Mesenteric fat pad (tissue), 1 donor: ENCODE results near the gene DNPEP. TPM values are rescaled to one million over a fixed set of nuclear protein-coding genes. Genes with fewer than 3 reads are reported as not detected.

ENCODE experiments used
- DNase-seq: peaks from one replicate; pipeline ENCODE4 v3.0.0-alpha.2; 2020; ENCODE audit warnings: low spot score
- long read RNA-seq: library from polyadenylated mRNA; unstranded; transcript quantifications from one replicate; pipeline ENCODE4 v2.0.0, GENCODE V29; 2020
- total RNA-seq: library from RNA; stranded (reverse); fragmentation: NEBNext Ultra II Directional; extraction: Animal tissue kit (Norgen Biotek cat#: 25700); gene quantifications from one replicate; pipeline ENCODE4 v1.2.1, GENCODE V29; 2021
- donor health status: DM: yes; HTN: yes; CAD: no.

The DNPEP gene
- total RNA-seq = 78.6 TPM
- long read RNA-seq, transcript DNPEP-203 (15 exons, 1,657 nt) = minor isoform, 37 of 294 reads
- long read RNA-seq, transcript DNPEP-201 (15 exons, 2,425 nt) = major isoform, 165 of 294 reads
- long read RNA-seq, transcript DNPEP-217 (15 exons, 2,408 nt) = minor isoform, 14 of 294 reads
- long read RNA-seq, partial matches to known transcripts = 42 of 294 reads
- long read RNA-seq, other reads (novel, unspliced or antisense) = 35 of 294 reads

- DNase-seq = peak; percentile 98
Observed at GRCh38 chr2:219387306-219388120, at the start of gene DNPEP. Gene DNPEP (minus strand): TSS chr2:219387912. CDS start chr2:219387794, 118 bp downstream.

GRCh38 chr2:219437141-219437540 lies 49.4 kb upstream of the DNPEP start:
- no peak for DNase-seq

GRCh38 chr2:219436491-219436890 lies 48.8 kb upstream of the DNPEP start:
- DNase-seq = no peak

GRCh38 chr2:219435701-219436100 lies 48.0 kb upstream of the DNPEP start:
- no peak for DNase-seq

- DNase-seq = no peak
Observed at GRCh38 chr2:219434718-219435525, 47.2 kb upstream of the DNPEP start, which contains the start of gene SPEG. Gene SPEG (plus strand): TSS chr2:219434843. CDS start chr2:219434978, 135 bp downstream.

- no peak for DNase-seq
Observed at GRCh38 chr2:219434468-219434717, 46.7 kb upstream of the DNPEP start.

GRCh38 chr2:219433666-219434467 lies 46.2 kb upstream of the DNPEP start:
- DNase-seq = no peak

GRCh38 chr2:219430633-219431615 lies 43.2 kb upstream of the DNPEP start:
- no peak for DNase-seq

- no peak for DNase-seq
Observed at GRCh38 chr2:219429958-219430606, 42.4 kb upstream of the DNPEP start.

GRCh38 chr2:219428469-219428868 lies 40.8 kb upstream of the DNPEP start:
- DNase-seq = no peak

GRCh38 chr2:219426534-219427136 lies 38.9 kb upstream of the DNPEP start:
- no peak for DNase-seq

GRCh38 chr2:219426068-219426443 lies 38.3 kb upstream of the DNPEP start:
- DNase-seq = no peak

GRCh38 chr2:219425238-219426067 lies 37.7 kb upstream of the DNPEP start:
- no peak for DNase-seq

- DNase-seq = no peak
Observed at GRCh38 chr2:219423652-219424377, 36.1 kb upstream of the DNPEP start.

GRCh38 chr2:219422952-219423534 lies 35.3 kb upstream of the DNPEP start:
- no peak for DNase-seq

- DNase-seq = no peak
Observed at GRCh38 chr2:219421323-219421722, 33.6 kb upstream of the DNPEP start.

- no peak for DNase-seq
Observed at GRCh38 chr2:219420687-219421086, 33.0 kb upstream of the DNPEP start.
